NCI-H69 (cell line): ENCODE data around the gene HNRNPH1.

Source experiments
- DNase-seq: peaks from one replicate; lab custom pipeline; 2025; lab: John Stamatoyannopoulos, UW

The HNRNPH1 gene

GRCh38 chr5:179603308-179603707, 20.2 kb downstream of the HNRNPH1 start:
- DNase-seq, result no peak

- DNase-seq, result no peak
Observed at GRCh38 chr5:179601871-179602625, 21.4 kb downstream of the HNRNPH1 start.

- no peak for DNase-seq
Observed at GRCh38 chr5:179599973-179600372, 23.5 kb downstream of the HNRNPH1 start.

- DNase-seq, result no peak
Observed at GRCh38 chr5:179599566-179599965, 23.9 kb downstream of the HNRNPH1 start.

DNA sequence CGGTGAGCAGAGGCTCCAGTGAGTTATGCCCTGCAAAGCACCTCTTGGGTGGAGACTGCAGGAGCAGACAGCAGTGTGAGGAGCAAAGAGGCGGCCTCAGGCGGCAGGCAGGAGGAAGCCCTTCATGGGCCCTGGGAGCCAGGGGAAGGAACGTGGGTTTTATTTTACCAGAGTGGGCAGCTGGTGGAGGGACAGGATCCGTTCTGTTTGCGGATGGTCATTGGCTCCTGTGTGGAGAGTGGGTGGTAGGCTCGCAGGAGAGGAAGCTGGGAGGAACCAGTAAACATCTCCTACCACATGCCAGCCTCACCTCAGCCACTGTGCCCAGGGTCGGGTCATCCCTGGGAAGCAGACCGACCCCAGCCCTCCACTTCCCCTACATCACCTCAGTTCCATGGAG, 24.4 kb downstream of the HNRNPH1 start:
- DNase-seq, result no peak

DNA sequence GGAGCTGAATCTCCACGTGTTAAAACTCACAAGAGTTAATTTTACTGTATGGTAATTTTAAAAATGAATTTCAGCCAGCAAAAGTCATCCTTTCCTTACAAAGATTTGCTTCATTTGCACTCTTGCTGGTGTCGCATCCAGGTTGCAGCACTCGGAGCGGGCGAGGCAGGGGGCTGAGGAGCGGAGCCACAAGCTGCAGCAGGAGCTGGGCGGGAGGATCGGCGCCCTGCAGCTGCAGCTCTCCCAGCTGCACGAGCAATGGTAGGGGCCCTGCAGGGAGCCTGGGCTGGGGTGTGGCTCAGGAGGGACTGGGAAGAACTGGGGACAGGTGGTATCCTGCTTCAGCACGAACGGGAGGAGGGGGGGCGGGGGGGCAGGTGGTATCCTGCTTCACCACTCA, 27.1 kb downstream of the HNRNPH1 start:
- peak; percentile 90 for DNase-seq

DNA sequence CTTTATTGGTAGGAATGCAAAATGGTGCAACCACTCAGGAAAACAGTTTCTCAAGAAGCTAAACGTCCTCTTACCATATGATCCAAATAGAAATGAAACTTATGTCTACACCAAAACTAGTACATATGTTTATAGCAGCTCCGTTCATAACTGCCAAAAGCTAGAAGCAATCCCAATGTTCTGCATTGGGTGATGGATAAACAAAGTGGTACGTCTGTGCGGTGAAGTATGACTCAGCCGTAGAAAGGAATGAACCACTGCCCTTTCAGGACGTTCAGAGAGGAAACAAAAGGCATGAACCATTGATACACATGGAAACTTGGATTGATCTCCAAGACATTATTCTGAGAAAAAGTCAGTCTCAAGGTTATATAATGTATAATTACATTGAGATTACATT, 27.6 kb downstream of the HNRNPH1 start:
- no peak for DNase-seq

GRCh38 chr5:179588166-179588565, 35.3 kb downstream of the HNRNPH1 start:
- DNase-seq, result no peak

- no peak for DNase-seq
Observed at GRCh38 chr5:179585941-179586401, 37.5 kb downstream of the HNRNPH1 start.

- no peak for DNase-seq
Observed at GRCh38 chr5:179577286-179577960, 46.0 kb downstream of the HNRNPH1 start.

DNA sequence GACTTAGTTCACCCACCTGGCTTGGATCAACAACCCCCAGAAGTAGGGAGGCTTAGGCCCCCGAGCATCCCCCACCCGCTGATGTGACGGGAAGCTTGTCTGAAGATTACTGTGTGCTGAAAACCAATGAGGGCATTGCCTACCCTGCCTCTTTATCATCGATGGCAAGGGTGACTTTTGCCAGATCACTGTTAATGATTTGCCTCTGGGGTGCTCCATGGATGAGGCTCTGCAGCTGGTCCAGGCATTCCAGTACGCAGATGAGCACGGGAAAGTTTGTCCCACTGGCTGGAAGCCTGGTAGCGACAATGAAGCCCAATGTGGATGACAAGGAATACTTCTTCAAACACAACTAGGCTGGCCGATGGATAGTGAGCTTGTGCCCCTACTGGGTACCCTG, 51.1 kb downstream of the HNRNPH1 start:
- DNase-seq, result no peak

- DNase-seq, result no peak
Observed at GRCh38 chr5:179568721-179569120, 54.8 kb downstream of the HNRNPH1 start.

- DNase-seq, result no peak
Observed at GRCh38 chr5:179564526-179564925, 58.9 kb downstream of the HNRNPH1 start.
